K562 (cell line): ENCODE measurements around the gene CNOT4. TPM values are rescaled to one million over a fixed set of nuclear protein-coding genes. Genes with fewer than 3 reads are reported as not detected.

Experiments used
- BRF1 ChIP-seq: IDR thresholded peaks from 3 replicates; pipeline ENCODE4 v1.6.1; 2011; ENCODE audit warnings: borderline replicate concordance, mild to moderate bottlenecking; ENCODE audit not compliant: insufficient read length; ENCODE audit errors: extremely low read depth
- HCFC1 ChIP-seq: IDR thresholded peaks from 2 replicates; pipeline ENCODE4 v1.6.1; 2012; ENCODE audit warnings: low read depth, low read length, improper control_type of control experiment
- HDAC3 ChIP-seq: fragments of 450-650 bp; IDR thresholded peaks from 2 replicates; pipeline ENCODE4 v1.6.1; 2018; ENCODE audit warnings: borderline replicate concordance, mild to moderate bottlenecking, moderate library complexity; ENCODE audit not compliant: partially characterized antibody
- KLF16 ChIP-seq: IDR thresholded peaks from 2 replicates; pipeline ENCODE4 v1.6.1; 2016; ENCODE audit warnings: antibody characterized with exemption
- MAFF ChIP-seq: IDR thresholded peaks from 2 replicates; pipeline ENCODE4 v1.6.1; 2012; ENCODE audit warnings: low read length, improper control_type of control experiment
- MTF1 ChIP-seq: fragments of 250-450 bp; sonication (Bioruptor Pico); IDR thresholded peaks from 2 replicates; pipeline ENCODE4 v1.9.0; 2021; ENCODE audit warnings: moderate library complexity, mild to moderate bottlenecking, inconsistent platforms, borderline replicate concordance
- MYNN ChIP-seq, 2 experiments: sonication (generic); formaldehyde crosslinking in 1 of 2; IDR thresholded peaks; 2 replicates each; pipeline versions ENCODE4 v1.5.0 to v1.6.1; 2016 to 2020; ENCODE audit warnings: antibody characterized with exemption in 1 of 2, missing genetic modification reagents in 1 of 2
- THRAP3 ChIP-seq: fragments of 450-650 bp; IDR thresholded peaks from 2 replicates; pipeline ENCODE4 v1.6.1; 2016; ENCODE audit warnings: mild to moderate bottlenecking, inconsistent platforms, borderline replicate concordance
- TRIM28 ChIP-seq: fragments of 450-650 bp; IDR thresholded peaks from 2 replicates; pipeline ENCODE4 v1.6.1; 2017
- U2AF1 ChIP-seq: fragments of 200-400 bp; formaldehyde crosslinking; optimal IDR thresholded peaks from 2 replicates; pipeline ENCODE3; 2017; ENCODE audit warnings: mild to moderate bottlenecking, low read depth, low read length, moderate library complexity
- ZFP1 ChIP-seq: fragments of 450-650 bp; formaldehyde crosslinking; IDR thresholded peaks from 2 replicates; pipeline ENCODE4 v1.4.0; 2020; ENCODE audit warnings: mild to moderate bottlenecking, mixed read lengths
- ZNF224 ChIP-seq: sonication (generic); formaldehyde crosslinking; IDR thresholded peaks from 2 replicates; pipeline ENCODE4 v1.8.0; 2022; ENCODE audit warnings: mild to moderate bottlenecking, missing genetic modification reagents
- ZNF431 ChIP-seq: sonication (generic); formaldehyde crosslinking; IDR thresholded peaks from 2 replicates; pipeline ENCODE4 v1.8.0; 2022; ENCODE audit warnings: mild to moderate bottlenecking, missing genetic modification reagents
- ZNF583 ChIP-seq: fragments of 250-450 bp; sonication (Bioruptor Pico); IDR thresholded peaks from 2 replicates; pipeline ENCODE4 v1.4.0; 2020
- ZNF644 ChIP-seq: fragments of 200-800 bp; sonication (Bioruptor generic); IDR thresholded peaks from 2 replicates; pipeline ENCODE4 v1.6.1; 2016; ENCODE audit warnings: low read depth, missing genetic modification characterization, missing compliant biosample characterization
- polyA plus RNA-seq, 8 experiments: library from polyadenylated mRNA; depleted of rRNA in 4 of 8; stranded (reverse) in 5 of 8; unstranded in 3 of 8; fragments of >200 nt; fragmentation: Nextera tagmentation in 2 of 8; fragmentation: Illumina TruSeq in 1 of 8; extraction: Ambion mirVana in 2 of 8; extraction: Trizol in 1 of 8; gene quantifications; 2 replicates each; pipeline versions ENCODE4 v1.2.1 to v1.2.3, GENCODE V29; 2011 to 2014; ENCODE audit warnings: inconsistent platforms in 1 of 8, missing spikeins in 1 of 8
- total RNA-seq, 7 experiments: library from RNA; depleted of rRNA in 6 of 7; stranded (reverse); fragments of >200 nt in 6 of 7; fragmentation: Illumina TruSeq in 2 of 7; extraction: Trizol in 2 of 7; gene quantifications; 2 replicates each; pipeline versions ENCODE4 v1.2.1 to v1.2.3, GENCODE V29; 2011 to 2021; ENCODE audit warnings: low replicate concordance in 1 of 7
- TF ChIP-seq, protein P1 (sequence below), 2 experiments: fragments of 450-650 bp; formaldehyde crosslinking in 1 of 2; IDR thresholded peaks; 2 replicates each; pipeline versions ENCODE4 v1.4.0 to v1.6.1; 2014 to 2020; ENCODE audit warnings: mild to moderate bottlenecking in 2 of 2, borderline replicate concordance in 1 of 2, low read depth in 1 of 2
- TF ChIP-seq, protein P2 (sequence below): fragments of 450-650 bp; IDR thresholded peaks from 2 replicates; pipeline ENCODE4 v1.6.1; 2018; ENCODE audit warnings: mild to moderate bottlenecking, low read depth; ENCODE audit not compliant: partially characterized antibody
- TF ChIP-seq, protein P3 (sequence below): fragments of 450-650 bp; formaldehyde crosslinking; IDR thresholded peaks from 2 replicates; pipeline ENCODE4 v1.4.0; 2020; ENCODE audit warnings: mild to moderate bottlenecking, moderate library complexity

The CNOT4 gene
- total and polyA plus RNA-seq, 9 of the 15 experiments (the other 6 are each of a cell fraction or from before 2014, with no cell fraction given): 8.6 to 24.1 (median 15.4) TPM

DNA sequence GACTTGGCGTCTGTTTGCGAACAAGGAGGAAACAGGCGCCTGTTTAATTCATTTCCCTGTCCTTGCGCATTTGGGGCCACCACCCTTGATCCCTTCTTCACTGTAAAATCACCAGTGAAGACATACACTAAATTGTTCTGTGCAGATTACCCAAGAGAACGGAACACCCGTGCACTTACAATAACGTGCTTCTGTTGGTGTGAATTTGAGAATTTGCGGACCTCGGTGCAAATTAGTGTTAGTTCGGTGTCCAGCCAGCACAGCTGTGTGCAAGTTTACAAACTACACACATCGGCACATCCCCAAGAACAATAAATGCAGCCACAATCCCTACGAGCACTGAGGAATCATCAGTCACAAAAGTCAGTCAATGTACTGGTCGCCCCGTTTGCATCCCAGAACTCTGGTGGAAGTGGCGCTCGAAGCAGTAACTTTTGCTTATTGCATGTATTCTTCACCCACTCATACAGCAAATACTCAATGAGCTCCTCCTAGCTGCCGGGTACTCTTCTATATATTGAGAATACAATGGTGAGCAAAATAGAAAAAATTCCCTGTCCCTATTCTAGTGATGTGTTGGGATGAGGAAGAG lies 786 bp upstream of the CNOT4 start (continued):
- TF ChIP-seq, protein P1, sequence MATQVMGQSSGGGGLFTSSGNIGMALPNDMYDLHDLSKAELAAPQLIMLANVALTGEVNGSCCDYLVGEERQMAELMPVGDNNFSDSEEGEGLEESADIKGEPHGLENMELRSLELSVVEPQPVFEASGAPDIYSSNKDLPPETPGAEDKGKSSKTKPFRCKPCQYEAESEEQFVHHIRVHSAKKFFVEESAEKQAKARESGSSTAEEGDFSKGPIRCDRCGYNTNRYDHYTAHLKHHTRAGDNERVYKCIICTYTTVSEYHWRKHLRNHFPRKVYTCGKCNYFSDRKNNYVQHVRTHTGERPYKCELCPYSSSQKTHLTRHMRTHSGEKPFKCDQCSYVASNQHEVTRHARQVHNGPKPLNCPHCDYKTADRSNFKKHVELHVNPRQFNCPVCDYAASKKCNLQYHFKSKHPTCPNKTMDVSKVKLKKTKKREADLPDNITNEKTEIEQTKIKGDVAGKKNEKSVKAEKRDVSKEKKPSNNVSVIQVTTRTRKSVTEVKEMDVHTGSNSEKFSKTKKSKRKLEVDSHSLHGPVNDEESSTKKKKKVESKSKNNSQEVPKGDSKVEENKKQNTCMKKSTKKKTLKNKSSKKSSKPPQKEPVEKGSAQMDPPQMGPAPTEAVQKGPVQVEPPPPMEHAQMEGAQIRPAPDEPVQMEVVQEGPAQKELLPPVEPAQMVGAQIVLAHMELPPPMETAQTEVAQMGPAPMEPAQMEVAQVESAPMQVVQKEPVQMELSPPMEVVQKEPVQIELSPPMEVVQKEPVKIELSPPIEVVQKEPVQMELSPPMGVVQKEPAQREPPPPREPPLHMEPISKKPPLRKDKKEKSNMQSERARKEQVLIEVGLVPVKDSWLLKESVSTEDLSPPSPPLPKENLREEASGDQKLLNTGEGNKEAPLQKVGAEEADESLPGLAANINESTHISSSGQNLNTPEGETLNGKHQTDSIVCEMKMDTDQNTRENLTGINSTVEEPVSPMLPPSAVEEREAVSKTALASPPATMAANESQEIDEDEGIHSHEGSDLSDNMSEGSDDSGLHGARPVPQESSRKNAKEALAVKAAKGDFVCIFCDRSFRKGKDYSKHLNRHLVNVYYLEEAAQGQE (IDR thresholded peaks at IDR 0.05; ENCODE audit: borderline replicate concordance): peak; percentile 64; the same call in 1 of the 2 replicates
- TF ChIP-seq, protein P1 (CRISPR knock-in tag; IDR thresholded peaks at IDR 0.05; ENCODE audit: low read depth): no peak
- TF ChIP-seq MAFF (no peak), BRF1 (no peak), U2AF1 (no peak), ZNF431 (CRISPR knock-in tag) (0 out of 2 replicates have a peak, but pooled peaks have one; percentile 5), HCFC1 (no peak), HDAC3 (no peak), ZNF583 (no peak), KLF16 (no peak), THRAP3 (no peak), ZNF644 (no peak), MYNN (IDR thresholded peaks at IDR 0.05) (no peak), MYNN (CRISPR knock-in tag; IDR thresholded peaks at IDR 0.05) (no peak), ZNF224 (CRISPR knock-in tag) (0 out of 2 replicates have a peak, but pooled peaks have one; percentile 66), ZFP1 (CRISPR knock-in tag) (no peak), TRIM28 (no peak), MTF1 (no peak)
- TF ChIP-seq, protein P2, sequence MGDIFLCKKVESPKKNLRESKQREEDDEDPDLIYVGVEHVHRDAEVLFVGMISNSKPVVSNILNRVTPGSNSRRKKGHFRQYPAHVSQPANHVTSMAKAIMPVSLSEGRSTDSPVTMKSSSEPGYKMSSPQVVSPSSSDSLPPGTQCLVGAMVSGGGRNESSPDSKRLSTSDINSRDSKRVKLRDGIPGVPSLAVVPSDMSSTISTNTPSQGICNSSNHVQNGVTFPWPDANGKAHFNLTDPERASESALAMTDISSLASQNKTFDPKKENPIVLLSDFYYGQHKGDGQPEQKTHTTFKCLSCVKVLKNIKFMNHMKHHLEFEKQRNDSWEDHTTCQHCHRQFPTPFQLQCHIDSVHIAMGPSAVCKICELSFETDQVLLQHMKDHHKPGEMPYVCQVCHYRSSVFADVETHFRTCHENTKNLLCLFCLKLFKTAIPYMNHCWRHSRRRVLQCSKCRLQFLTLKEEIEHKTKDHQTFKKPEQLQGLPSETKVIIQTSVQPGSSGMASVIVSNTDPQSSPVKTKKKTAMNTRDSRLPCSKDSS: no peak
- TF ChIP-seq, protein P3, sequence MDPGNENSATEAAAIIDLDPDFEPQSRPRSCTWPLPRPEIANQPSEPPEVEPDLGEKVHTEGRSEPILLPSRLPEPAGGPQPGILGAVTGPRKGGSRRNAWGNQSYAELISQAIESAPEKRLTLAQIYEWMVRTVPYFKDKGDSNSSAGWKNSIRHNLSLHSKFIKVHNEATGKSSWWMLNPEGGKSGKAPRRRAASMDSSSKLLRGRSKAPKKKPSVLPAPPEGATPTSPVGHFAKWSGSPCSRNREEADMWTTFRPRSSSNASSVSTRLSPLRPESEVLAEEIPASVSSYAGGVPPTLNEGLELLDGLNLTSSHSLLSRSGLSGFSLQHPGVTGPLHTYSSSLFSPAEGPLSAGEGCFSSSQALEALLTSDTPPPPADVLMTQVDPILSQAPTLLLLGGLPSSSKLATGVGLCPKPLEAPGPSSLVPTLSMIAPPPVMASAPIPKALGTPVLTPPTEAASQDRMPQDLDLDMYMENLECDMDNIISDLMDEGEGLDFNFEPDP (CRISPR knock-in tag): no peak
